GM12872 (cell line): ENCODE data around the gene VASH2.

Source experiments
- CTCF ChIP-seq: IDR thresholded peaks from 3 replicates; pipeline ENCODE4 v1.5.1; 2011; ENCODE audit warnings: low read depth, mild to moderate bottlenecking, low read length, moderate library complexity; ENCODE audit not compliant: insufficient read depth

The VASH2 gene

GRCh38 chr1:212950243-212951125, at the start of gene VASH2:
Gene VASH2, plus strand, starts transcription at chr1:212950541. Its CDS starts 1,002 bp downstream, at chr1:212951543.
- peak; percentile 12; the same call in 1 of the 3 replicates for TF ChIP-seq CTCF

GRCh38 chr1:212901290-212901689, 49.1 kb upstream of the VASH2 start:
- TF ChIP-seq CTCF: no peak

DNA sequence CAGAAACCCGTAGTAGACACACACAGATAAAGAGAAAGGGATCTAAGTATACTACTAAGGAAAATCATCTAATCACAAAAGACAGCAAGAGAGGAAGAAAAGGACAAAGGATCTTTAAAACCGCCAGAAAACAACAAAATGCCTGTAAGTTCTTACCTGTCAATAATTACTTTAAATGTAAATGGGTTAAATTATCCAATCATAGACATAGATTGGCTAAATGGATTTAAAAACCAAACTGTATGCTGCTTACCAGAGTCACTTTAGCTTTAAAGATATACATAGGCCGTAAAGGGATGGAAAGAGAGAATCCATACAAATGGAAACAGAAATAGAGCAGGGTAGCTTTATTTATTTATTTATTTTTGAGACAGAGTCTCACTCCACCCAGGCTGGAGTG, 48.3 kb upstream of the VASH2 start:
- no peak for TF ChIP-seq CTCF

DNA sequence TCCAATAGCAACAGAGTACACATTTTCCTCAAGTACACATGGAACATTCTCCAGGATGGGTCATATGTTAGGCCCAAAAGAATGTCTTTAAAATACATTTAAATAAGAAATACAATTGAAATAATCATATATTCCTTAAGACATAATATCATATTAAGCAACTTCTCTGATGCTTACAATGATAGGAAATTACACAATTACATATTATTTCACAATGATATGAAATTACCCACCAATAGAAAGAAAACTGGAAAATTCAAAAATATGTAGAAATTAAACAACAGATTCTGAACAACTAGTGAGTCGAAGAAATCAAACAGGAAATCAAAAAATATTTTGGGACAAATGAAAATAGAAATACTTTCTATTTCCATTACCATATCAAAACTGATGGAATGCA, 46.7 kb upstream of the VASH2 start:
- no peak for TF ChIP-seq CTCF

- TF ChIP-seq CTCF: no peak
Measured at GRCh38 chr1:212908971-212909370, 41.4 kb upstream of the VASH2 start.

DNA sequence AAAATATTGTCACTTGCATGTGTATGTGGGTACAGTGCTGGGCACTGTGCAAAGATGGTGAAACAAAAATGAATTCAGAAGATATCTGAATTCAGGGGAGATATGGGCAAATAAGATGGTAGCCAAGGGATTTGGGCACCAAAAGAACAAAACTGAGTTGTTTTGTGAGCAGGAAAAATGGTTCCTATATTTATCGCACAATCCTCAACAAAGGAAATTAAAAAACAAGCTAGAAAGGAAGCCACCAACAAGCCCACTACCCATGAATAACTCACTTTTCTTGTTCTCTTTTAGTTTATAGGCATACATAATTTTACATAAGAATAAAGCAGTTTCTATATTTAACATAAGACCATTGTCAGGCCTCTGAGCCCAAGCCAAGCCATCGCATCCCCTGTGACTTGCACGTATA, 40.7 kb upstream of the VASH2 start:
- TF ChIP-seq CTCF: no peak

DNA sequence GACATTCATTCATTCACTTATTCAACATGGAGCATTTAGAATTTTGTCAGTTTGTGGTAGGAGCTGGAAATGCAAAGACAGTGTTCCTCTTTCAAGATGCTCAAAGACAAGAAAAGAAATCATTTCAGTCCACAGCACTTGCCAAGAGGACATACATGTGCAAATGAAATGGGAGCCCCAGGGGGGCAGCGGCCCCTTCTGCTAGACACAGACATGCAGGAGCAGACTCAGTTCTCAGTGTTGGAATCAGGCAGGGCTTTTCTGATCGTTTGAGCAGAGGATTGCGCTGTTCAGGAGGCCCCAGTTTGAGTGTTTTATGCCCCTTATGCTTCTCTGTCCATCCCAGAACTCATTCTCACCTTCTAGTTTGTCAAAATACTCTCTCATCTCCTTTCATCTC, 35.6 kb upstream of the VASH2 start:
- no peak for TF ChIP-seq CTCF
